Peyer's patch (tissue), 4 donors: ENCODE data around the gene STX18. TPM values are rescaled to one million over a fixed set of nuclear protein-coding genes. Genes with fewer than 3 reads are reported as not detected.

ENCODE experiments used
- DNase-seq, 3 donors: peaks; one replicate each; pipeline ENCODE4 v3.0.0-alpha.2; 2017 to 2019
- H3K27ac ChIP-seq, 4 donors: fragments of 200-600 bp; sonication (generic); one replicate each; pipeline ENCODE4 v1.5.1; 2016 to 2019
- H3K27me3 ChIP-seq, 2 donors: fragments of 200-600 bp; sonication (generic); one replicate each; pipeline ENCODE4 v1.5.1; 2019
- H3K36me3 ChIP-seq, 3 donors: fragments of 200-600 bp; sonication (generic); one replicate each; pipeline ENCODE4 v1.5.1; 2016 to 2019
- H3K4me1 ChIP-seq, 4 donors: fragments of 200-600 bp; sonication (generic); one replicate each; pipeline ENCODE4 v1.5.1; 2016 to 2019
- H3K4me3 ChIP-seq, 4 donors: fragments of 200-600 bp; sonication (generic); 1 replicate in 3 of 4; 2 replicates in 1 of 4; pipeline ENCODE4 v1.5.1; 2016 to 2019; ENCODE audit warnings: mild to moderate bottlenecking in 1 of 4
- H3K9me3 ChIP-seq, 4 donors: fragments of 200-600 bp; sonication (generic); one replicate each; pipeline ENCODE4 v1.5.1; 2016 to 2019; ENCODE audit warnings: mild to moderate bottlenecking in 1 of 4
- POLR2A ChIP-seq, 2 donors: fragments of 450-650 bp; IDR thresholded peaks; one replicate each; pipeline ENCODE4 v1.5.1; 2017; ENCODE audit warnings: antibody characterized with exemption in 2 of 2, mild to moderate bottlenecking in 2 of 2, moderate library complexity in 2 of 2
- total RNA-seq, 4 donors: library from RNA; depleted of rRNA; stranded (reverse); fragments of >200 nt; gene quantifications; one replicate each; pipeline ENCODE4 v1.1.0, GENCODE V29; 2016
- TF ChIP-seq, protein P1 (sequence below), 6 experiments: fragments of 450-650 bp in 4 of 6; fragments of 200-600 bp in 2 of 6; sonication (generic) in 1 of 6; IDR thresholded peaks; one replicate each; pipeline ENCODE4 v1.5.1; 2017 to 2019; ENCODE audit warnings: antibody characterized with exemption in 6 of 6, mild to moderate bottlenecking in 3 of 6, moderate library complexity in 1 of 6

STX18 gene
- total RNA-seq, 4 donors from 2014 or later: 33.0 to 56.0 (median 42.3) TPM

DNA sequence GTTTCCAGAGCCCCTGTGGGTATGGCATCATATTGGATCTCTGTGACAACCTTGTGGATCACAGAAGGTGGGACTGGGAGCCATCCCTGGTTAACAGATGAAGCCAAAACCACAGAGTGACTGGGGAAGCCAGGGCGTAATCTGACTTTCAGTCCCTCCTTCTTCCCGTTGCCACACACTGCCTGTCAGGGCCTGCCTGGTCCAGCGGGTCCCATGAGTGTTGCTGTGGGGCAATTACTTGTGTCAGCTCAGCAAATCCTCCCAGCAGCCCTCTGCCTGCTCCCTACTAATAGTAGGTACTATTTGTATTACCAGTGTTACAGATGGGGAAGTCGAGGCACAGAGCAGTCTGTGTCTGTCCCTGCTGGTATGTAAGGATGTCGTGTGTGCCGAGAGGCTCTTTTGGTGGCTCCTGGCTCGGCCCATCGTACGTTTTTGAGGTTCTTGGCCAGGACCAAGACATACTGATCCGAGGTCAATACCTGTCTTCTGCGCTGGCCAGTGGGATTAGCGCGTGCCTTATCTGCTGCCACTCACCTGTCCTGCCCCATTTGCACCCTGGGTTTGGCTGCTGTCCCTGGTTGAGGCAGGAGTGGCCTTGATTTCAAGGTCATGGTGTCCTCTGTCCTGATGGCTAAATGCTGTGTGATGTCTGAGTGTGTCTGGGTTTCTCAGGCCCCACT is 149.2 kb downstream of the STX18 start:
- H3K27me3 ChIP-seq: peaks cover 0 to 4% of the 10 kb centered on the region in 2 donors
- no peaks in the 10 kb centered on the region for H3K9me3 ChIP-seq
- no peaks in the 10 kb centered on the region for H3K36me3 ChIP-seq
- no peak overlapping the region for H3K4me3 ChIP-seq
- DNase-seq: no peak
- peaks cover 0 to 10% (median 1%) of the 10 kb centered on the region in 4 donors for H3K4me1 ChIP-seq
- TF ChIP-seq POLR2A (IDR thresholded peaks at IDR 0.05): no peak
- TF ChIP-seq, protein P1, sequence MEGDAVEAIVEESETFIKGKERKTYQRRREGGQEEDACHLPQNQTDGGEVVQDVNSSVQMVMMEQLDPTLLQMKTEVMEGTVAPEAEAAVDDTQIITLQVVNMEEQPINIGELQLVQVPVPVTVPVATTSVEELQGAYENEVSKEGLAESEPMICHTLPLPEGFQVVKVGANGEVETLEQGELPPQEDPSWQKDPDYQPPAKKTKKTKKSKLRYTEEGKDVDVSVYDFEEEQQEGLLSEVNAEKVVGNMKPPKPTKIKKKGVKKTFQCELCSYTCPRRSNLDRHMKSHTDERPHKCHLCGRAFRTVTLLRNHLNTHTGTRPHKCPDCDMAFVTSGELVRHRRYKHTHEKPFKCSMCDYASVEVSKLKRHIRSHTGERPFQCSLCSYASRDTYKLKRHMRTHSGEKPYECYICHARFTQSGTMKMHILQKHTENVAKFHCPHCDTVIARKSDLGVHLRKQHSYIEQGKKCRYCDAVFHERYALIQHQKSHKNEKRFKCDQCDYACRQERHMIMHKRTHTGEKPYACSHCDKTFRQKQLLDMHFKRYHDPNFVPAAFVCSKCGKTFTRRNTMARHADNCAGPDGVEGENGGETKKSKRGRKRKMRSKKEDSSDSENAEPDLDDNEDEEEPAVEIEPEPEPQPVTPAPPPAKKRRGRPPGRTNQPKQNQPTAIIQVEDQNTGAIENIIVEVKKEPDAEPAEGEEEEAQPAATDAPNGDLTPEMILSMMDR (IDR thresholded peaks at IDR 0.05): no peak
- H3K27ac ChIP-seq: no peak overlapping the region

DNA sequence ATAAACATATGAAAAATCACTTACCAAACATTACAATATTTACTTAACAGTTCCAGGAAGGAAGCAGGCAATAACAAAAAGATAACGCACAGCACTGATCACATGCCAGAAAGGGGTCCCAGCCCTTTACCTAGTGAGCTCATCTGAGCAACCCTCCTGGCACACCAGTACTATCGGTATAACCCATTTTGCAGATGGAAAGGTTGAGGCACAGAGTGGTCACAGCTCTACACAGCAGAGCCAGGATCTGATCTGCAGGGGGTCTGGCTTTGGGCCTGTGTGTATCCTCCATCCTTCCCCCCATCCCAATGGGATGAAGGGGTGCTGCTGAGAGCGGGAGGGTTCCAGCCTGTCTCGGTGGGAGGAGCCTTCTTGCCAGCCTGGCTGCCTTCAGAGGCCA is 150.0 kb downstream of the STX18 start:
- DNase-seq: no peak
- no peak overlapping the region for H3K27ac ChIP-seq
- H3K36me3 ChIP-seq: no peaks in the 10 kb centered on the region
- peaks cover 0 to 12% of the 10 kb centered on the region in 2 donors for H3K27me3 ChIP-seq
- no peaks in the 10 kb centered on the region for H3K9me3 ChIP-seq
- peaks cover 0 to 18% (median 6%) of the 10 kb centered on the region in 4 donors for H3K4me1 ChIP-seq
- no peak overlapping the region for H3K4me3 ChIP-seq
- no peak for TF ChIP-seq POLR2A (IDR thresholded peaks at IDR 0.05)

- TF ChIP-seq, protein P1 (IDR thresholded peaks at IDR 0.05): no peak
- TF ChIP-seq POLR2A (IDR thresholded peaks at IDR 0.05): no peak
- peaks cover 0 to 30% (median 6%) of the 10 kb centered on the region in 4 donors for H3K4me1 ChIP-seq
- H3K4me3 ChIP-seq: no peak overlapping the region
- no peaks in the 10 kb centered on the region for H3K36me3 ChIP-seq
- peaks cover 0 to 24% of the 10 kb centered on the region in 2 donors for H3K27me3 ChIP-seq
- H3K27ac ChIP-seq: no peak overlapping the region
- no peaks in the 10 kb centered on the region for H3K9me3 ChIP-seq
- DNase-seq: no peak
Observed at GRCh38 chr4:4390515-4391240, 151.2 kb downstream of the STX18 start.

- DNase-seq: no peak
- no peak for TF ChIP-seq POLR2A (IDR thresholded peaks at IDR 0.05)
- TF ChIP-seq, protein P1 (IDR thresholded peaks at IDR 0.05): no peak
- H3K27ac ChIP-seq: no peak overlapping the region
- peaks cover 0 to 32% (median 6%) of the 10 kb centered on the region in 4 donors for H3K4me1 ChIP-seq
- H3K36me3 ChIP-seq: no peaks in the 10 kb centered on the region
- H3K4me3 ChIP-seq: no peak overlapping the region
- H3K27me3 ChIP-seq: peaks cover 0 to 28% of the 10 kb centered on the region in 2 donors
- H3K9me3 ChIP-seq: no peaks in the 10 kb centered on the region
Observed at GRCh38 chr4:4390046-4390445, 151.8 kb downstream of the STX18 start.

DNA sequence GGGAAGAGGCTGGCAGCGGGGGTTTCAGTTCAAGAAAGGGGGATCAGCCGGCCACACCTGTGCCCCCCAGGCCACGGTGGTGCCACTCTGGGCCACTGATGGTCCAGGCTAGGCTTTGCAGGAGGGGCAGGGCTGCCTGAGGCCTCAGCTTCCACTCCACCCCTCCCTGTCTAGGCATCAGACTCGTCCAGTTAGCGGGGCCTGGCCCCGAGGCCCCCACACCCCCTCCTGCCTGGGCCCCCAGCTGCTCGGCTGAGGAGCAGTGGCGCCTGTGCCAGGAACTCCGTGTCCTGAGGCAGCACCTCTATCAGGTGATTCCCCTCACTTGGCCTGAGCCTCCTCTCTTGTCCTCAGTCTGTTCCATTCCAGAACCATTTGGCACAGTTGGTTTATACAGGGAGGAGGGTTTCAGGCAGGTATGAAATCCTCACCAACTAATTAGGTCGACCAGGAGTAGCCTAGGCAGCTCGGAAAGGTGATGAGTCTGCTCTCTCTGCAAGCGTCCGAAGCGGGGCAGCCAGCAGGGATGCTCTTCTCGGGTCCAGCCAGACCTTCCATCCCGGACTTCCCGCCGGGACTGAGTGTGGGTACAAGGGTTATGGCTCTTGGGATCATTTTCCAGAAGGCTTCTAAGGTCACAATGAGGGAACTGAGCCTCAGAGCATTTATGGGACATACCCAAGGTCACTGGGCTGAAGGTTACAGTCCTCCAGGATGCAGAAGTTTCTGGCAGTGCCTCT is 152.8 kb downstream of the STX18 start:
- peaks cover 0 to 28% of the 10 kb centered on the region in 2 donors for H3K27me3 ChIP-seq
- no peak overlapping the region for H3K4me3 ChIP-seq

More for the DNA sequence above, 152.8 kb downstream of the STX18 start:
- peak in 1 of 3 donors; percentile 27 for DNase-seq
- Histone ChIP-seq H3K36me3 (no peaks in the 10 kb centered on the region), H3K27ac (no peak overlapping the region), H3K4me1 (peaks cover 0 to 32% (median 6%) of the 10 kb centered on the region in 4 donors), H3K9me3 (no peaks in the 10 kb centered on the region)
- TF ChIP-seq POLR2A (IDR thresholded peaks at IDR 0.05): no peak
- TF ChIP-seq, protein P1 (IDR thresholded peaks at IDR 0.05): no peak
